NCI-H1105 treated with DMSO at 0.1 percent for 48 hours (cell line): ENCODE results near the gene NSMF.
"Not testable (repeated sequence)": the region's sequence is repeated elsewhere in the genome, so short reads cannot be mapped to it uniquely, and the experiment has no call there.

Source experiments
- DNase-seq: peaks from one replicate; lab custom pipeline; 2025; lab: John Stamatoyannopoulos, UW

Gene NSMF

GRCh38 chr9:137412431-137412830 lies 46.7 kb downstream of the NSMF start:
- no peak for DNase-seq

GRCh38 chr9:137411645-137412380 lies 47.3 kb downstream of the NSMF start:
- DNase-seq: no peak

- DNase-seq: no peak
Observed at GRCh38 chr9:137411260-137411644, 47.9 kb downstream of the NSMF start.

GRCh38 chr9:137410891-137411249 lies 48.3 kb downstream of the NSMF start:
- DNase-seq: no peak

GRCh38 chr9:137410236-137410890 lies 48.8 kb downstream of the NSMF start:
- DNase-seq: not testable (repeated sequence)

- DNase-seq: no peak
Observed at GRCh38 chr9:137409515-137409914, 49.6 kb downstream of the NSMF start.

GRCh38 chr9:137408651-137409405 lies 50.3 kb downstream of the NSMF start:
- DNase-seq: no peak

- DNase-seq: no peak
Observed at GRCh38 chr9:137407590-137408300, 51.4 kb downstream of the NSMF start.

GRCh38 chr9:137406876-137407589 lies 52.1 kb downstream of the NSMF start:
- no peak for DNase-seq

GRCh38 chr9:137406085-137406760 lies 52.9 kb downstream of the NSMF start:
- no peak for DNase-seq

GRCh38 chr9:137405677-137406081 lies 53.5 kb downstream of the NSMF start:
- DNase-seq: no peak

GRCh38 chr9:137404961-137405567 lies 54.1 kb downstream of the NSMF start:
- DNase-seq: no peak

GRCh38 chr9:137403269-137403668 lies 55.9 kb downstream of the NSMF start:
- DNase-seq: no peak

GRCh38 chr9:137402746-137403145 lies 56.4 kb downstream of the NSMF start:
- no peak for DNase-seq

GRCh38 chr9:137398561-137399468 lies 60.3 kb downstream of the NSMF start:
- DNase-seq: no peak

GRCh38 chr9:137397675-137398423 lies 61.3 kb downstream of the NSMF start:
- no peak for DNase-seq
